HG03520 (cell line): ENCODE measurements around the gene IL23A.
A peak's percentile ranks its signal among the peaks of the same experiment; 100 is the strongest.
"Not testable (repeated sequence)": the region's sequence is repeated elsewhere in the genome, so short reads cannot be mapped to it uniquely, and the experiment has no call there.

Experiments
- ATAC-seq: cut with Tn5 transposase; IDR thresholded peaks from one replicate; pipeline ENCODE4 v1.9.1; 2021; ENCODE audit warnings: mild to moderate bottlenecking, moderate library complexity; ENCODE audit not compliant: unreplicated experiment

The IL23A gene

GRCh38 chr12:56324206-56324605, 14.5 kb upstream of the IL23A start:
- no peak for ATAC-seq

GRCh38 chr12:56326126-56326525, 12.6 kb upstream of the IL23A start:
- no peak for ATAC-seq

DNA sequence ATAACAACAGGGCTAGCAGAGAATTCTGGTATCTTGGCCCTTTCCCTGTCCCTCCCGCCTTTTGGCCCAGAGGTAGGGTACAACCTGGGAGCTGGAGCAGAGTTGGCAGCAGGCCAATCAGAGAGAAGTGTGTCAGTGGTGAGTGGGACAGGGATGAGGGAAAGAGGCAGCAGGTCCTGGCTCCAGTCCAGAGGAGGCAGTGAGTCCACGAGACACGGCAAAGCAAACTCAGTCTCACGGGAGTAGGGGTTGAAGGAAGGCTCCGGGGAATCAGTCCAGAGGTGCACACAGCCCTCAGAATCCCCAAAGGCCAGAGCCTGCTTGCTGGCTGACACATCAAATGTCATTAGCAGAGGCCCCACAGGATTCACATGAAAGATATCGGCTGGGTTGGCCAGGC, 12.2 kb upstream of the IL23A start:
- no peak for ATAC-seq

DNA sequence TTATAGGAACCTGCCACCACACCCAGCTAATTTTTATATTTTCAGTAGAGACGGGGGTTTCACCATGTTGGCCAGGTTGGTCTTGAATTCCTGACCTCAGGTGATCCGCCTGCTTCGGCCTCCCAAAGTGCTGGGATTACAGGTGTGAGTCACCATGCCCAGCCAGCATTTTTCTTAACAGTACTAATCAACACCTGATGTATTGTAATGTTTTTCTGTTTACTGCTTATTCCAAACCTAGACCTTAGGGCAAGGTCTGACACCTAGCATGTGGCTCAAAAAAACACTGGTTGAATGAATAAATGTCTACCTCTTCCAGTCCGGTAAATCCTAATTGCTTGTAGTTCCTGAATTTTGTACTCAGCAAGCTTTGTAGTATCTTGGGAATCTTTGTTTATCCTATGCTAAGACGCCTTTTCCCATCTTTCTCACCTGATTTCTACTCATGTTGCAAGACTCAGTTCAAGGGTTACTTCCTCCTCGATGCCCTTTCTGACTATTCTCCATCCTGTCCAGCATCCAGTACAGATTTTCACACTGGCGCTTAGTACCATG, 7.7 kb upstream of the IL23A start:
- no peak for ATAC-seq

- no peak for ATAC-seq
Observed at GRCh38 chr12:56332512-56333196, 6.0 kb upstream of the IL23A start.

DNA sequence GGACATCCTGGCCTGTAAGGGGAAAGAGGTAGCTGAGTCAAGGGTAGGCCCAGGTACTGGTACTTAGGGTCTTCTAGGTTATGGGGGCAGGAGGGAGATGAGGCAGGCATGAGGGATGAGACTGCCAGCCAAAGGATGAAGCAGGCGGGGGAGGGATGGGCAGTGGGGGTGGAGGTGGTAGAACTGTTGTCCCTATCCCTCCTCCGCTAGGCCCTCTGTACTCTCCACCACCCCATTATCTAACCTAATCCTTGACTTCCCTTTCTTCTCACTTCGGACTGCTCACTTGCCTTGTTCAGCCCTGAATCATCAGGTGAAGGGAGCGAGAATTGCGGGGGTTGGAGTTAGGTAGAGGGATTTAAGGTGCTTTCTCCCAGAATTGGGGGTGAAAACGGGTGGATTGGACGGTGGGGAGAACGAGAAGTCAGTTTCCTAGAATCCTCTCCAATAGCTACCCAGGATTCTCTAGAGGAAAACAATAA, 5.4 kb upstream of the IL23A start:
- no peak for ATAC-seq

DNA sequence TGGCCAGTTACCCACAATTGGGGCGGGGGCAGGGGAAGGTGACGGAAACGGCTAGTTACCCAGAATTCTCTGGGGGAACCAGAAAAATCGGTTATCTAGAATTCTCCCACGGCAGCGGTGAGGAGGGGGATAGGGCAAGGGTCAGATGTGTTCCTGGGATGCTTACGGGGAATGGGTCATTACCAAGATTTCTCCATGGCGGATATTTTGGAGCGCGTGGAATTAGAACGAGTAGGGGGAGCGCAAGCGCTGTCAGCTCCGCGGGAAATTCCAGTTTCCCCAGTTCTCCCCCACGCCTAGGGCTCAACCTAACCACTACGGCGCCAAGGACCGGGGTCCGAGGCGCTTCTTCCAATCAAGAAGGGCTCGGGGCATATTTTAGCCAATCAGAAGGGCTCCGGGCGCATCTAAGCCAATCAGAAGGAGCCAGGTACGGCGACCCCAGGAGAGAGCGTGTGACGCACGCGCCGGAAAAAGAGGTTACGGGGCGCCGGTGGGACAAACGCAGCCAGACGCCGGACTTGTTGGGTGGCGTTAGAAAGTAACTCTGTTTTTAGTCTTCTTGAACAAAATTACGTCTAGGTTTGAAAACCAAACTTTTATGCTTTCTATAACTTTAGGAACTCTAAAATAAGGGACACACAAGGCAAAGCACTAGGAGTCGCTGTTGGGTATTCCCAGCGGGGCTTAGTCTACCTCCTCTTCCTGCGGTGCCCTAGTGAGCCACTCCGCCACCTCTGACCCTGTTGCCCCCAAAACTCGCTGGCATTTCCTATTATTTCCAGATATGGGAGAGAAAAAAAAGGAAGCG, 4.8 kb upstream of the IL23A start, which contains the start of gene PAN2:
Gene PAN2, minus strand, starts transcription at position 322 of the 811 bp plus-strand sequence. CDS start 906 bp downstream, outside the sequence.
- peak; percentile 87 for ATAC-seq

- no peak for ATAC-seq
Observed at GRCh38 chr12:56334490-56334793, 4.2 kb upstream of the IL23A start.

DNA sequence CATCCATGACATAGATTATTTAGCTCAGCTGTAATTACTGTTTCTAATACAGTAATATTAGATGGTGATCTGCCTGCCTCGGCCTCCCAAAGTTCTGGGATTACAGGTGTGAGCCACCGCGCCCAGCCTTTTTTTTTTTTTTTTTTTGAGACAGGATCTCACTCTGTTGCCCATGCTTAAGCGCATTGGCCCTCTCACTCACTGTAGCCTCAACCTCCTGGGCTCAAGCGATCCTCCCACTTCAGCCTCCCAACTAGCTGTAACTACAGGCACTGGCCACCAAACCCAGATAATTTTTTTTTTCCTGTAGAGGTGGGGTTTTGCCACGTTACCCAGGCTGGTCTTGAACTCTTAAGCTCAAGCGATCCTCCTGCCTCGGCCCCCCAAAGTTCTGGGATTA, 3.2 kb upstream of the IL23A start:
- ATAC-seq, result not testable (repeated sequence)

GRCh38 chr12:56336361-56337167, 2.1 kb upstream of the IL23A start:
- no peak for ATAC-seq

DNA sequence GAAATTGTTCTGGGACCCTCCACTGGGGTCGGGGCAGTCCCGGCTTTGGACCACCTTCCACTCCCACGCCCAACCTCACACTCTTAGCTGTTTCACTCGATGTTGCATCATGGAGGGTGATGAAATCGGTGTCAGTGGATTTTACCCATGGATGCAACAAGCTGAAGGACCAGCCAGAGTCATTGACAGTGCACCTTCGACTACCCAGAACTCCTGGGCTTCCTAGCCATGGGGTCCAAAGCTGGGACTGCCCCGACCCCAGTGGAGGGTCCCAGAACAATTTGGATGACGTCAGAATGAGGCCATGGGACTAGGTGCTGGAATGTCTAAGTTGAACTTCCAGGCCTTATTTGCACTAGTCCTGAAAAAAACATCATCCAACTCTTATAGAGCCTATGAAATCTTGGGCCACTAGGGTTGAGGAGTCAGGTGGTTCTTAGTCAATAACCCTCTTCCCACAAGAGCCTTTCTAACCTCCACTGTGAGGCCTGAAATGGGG, 882 bp upstream of the IL23A start:
- no peak for ATAC-seq

- ATAC-seq, result no peak
Observed at GRCh38 chr12:56339158-56339422, 406 bp downstream of the IL23A start.

- ATAC-seq, result no peak
Observed at GRCh38 chr12:56341616-56342015, 2.9 kb downstream of the IL23A start.

- not testable (repeated sequence) for ATAC-seq
Observed at GRCh38 chr12:56342290-56342689, 3.6 kb downstream of the IL23A start.

DNA sequence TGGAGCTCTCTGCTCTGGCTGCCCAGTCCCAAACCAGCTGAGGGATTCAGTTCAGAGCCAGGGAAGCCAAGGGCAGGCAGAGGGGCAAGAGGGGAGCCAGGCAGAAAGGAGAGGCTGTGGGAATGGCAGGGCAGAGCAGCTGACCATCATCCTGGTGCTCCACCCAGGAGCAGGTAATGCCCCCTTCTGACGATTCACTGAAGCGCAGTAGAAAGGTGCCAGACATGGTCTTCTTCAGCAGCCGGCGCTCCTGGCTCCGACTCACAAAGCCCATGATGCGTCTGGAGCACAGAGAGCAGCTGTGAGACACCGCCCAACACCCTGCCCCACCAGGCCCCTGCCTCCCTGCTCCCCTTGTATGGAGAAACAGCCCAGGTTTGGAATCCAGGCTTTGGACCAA, 8.0 kb downstream of the IL23A start:
- no peak for ATAC-seq

- not testable (repeated sequence) for ATAC-seq
Observed at GRCh38 chr12:56347255-56347654, 8.6 kb downstream of the IL23A start.

- ATAC-seq, result no peak
Observed at GRCh38 chr12:56348776-56349175, 10.1 kb downstream of the IL23A start.

GRCh38 chr12:56350662-56351061, 12.0 kb downstream of the IL23A start:
- no peak for ATAC-seq

DNA sequence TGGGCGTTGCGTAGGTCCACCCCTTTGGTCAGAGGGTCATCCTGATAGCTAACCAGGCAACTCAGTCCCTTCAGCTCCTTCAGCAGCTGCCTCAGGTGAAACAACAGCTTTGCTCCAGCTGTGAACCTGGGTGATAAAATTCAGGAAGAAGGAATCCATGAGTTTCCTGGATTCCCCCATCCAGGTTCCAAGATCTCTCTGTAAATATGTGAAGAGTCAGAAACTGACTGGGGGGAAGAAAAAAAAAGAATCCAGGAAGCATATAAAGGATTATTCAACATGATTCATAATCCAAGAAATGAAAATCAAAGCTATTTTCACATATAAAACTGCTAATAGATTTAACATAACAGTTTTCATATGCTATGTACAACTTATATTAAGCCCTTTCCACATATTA, 12.6 kb downstream of the IL23A start:
- no peak for ATAC-seq

- ATAC-seq, result no peak
Observed at GRCh38 chr12:56358836-56359532, 20.3 kb downstream of the IL23A start.
